Panc1 (cell line): ENCODE measurements around the gene XYLT1.

Experiments
- CTCF ChIP-seq: fragments of 450-650 bp; IDR thresholded peaks from 2 replicates; pipeline ENCODE4 v1.5.1; 2017; ENCODE audit warnings: mild to moderate bottlenecking
- POLR2AphosphoS5 ChIP-seq: IDR thresholded peaks from 2 replicates; pipeline ENCODE4 v1.6.1; 2012; ENCODE audit warnings: mild to moderate bottlenecking, low read depth, low read length, moderate library complexity
- SIN3A ChIP-seq: IDR thresholded peaks from 2 replicates; pipeline ENCODE4 v1.6.1; 2012; ENCODE audit warnings: low read depth, mild to moderate bottlenecking, low read length, moderate library complexity, borderline replicate concordance; ENCODE audit not compliant: insufficient read depth
- TCF7L2 ChIP-seq: IDR thresholded peaks from 2 replicates; pipeline ENCODE4 v1.6.1; 2011; ENCODE audit warnings: mild to moderate bottlenecking, low read depth, low read length, inconsistent platforms
- TF ChIP-seq, protein P1 (sequence below), 2 experiments: IDR thresholded peaks; 2 replicates each; pipeline ENCODE4 v1.6.1; 2011 to 2012; ENCODE audit warnings: low read depth in 2 of 2, control low read depth in 1 of 2, low read length in 1 of 2, mild to moderate bottlenecking in 1 of 2, moderate library complexity in 1 of 2; ENCODE audit not compliant: insufficient read depth in 1 of 2

DNA sequence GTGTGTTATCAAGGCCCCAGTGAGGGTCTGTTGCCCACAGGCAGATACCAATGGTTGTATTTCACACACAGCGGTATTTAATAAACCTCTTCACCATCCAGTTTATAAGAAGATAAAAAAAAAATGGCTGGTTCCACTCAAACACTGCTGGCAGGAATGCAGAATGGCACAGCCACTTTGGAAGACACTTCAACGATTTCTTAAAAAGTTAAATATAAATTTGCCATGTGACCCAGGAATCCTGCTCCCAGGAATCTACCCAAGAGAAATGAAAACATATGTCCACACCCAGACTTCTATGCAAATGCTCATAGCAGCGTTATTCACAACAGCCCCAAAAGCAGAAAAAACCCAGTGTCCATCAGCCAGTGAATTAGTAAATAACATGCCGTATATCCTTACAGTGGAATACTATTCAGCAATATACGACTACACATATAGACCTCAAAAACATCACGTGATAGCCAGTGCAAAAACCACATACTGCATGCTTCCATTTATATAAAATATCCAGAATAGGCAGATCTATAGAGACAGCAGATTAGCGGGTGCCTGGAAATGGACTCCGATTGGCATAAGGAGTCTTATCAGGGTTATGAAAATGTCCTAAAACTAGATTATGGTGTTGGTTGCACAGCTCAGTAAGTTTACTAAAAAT is 38.7 kb downstream of the XYLT1 start:
- TF ChIP-seq CTCF (0 out of 2 replicates have a peak, but pooled peaks have one; percentile 9), POLR2AphosphoS5 (no peak), SIN3A (no peak), TCF7L2 (no peak)
- TF ChIP-seq, protein P1, sequence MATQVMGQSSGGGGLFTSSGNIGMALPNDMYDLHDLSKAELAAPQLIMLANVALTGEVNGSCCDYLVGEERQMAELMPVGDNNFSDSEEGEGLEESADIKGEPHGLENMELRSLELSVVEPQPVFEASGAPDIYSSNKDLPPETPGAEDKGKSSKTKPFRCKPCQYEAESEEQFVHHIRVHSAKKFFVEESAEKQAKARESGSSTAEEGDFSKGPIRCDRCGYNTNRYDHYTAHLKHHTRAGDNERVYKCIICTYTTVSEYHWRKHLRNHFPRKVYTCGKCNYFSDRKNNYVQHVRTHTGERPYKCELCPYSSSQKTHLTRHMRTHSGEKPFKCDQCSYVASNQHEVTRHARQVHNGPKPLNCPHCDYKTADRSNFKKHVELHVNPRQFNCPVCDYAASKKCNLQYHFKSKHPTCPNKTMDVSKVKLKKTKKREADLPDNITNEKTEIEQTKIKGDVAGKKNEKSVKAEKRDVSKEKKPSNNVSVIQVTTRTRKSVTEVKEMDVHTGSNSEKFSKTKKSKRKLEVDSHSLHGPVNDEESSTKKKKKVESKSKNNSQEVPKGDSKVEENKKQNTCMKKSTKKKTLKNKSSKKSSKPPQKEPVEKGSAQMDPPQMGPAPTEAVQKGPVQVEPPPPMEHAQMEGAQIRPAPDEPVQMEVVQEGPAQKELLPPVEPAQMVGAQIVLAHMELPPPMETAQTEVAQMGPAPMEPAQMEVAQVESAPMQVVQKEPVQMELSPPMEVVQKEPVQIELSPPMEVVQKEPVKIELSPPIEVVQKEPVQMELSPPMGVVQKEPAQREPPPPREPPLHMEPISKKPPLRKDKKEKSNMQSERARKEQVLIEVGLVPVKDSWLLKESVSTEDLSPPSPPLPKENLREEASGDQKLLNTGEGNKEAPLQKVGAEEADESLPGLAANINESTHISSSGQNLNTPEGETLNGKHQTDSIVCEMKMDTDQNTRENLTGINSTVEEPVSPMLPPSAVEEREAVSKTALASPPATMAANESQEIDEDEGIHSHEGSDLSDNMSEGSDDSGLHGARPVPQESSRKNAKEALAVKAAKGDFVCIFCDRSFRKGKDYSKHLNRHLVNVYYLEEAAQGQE (IDR thresholded peaks at IDR 0.05; ENCODE audit: insufficient read depth in 1 of 2, low read depth in 2 of 2, low read length in 1 of 2), result no peak
